Right lobe of liver (tissue), 4 donors: Measurements from ENCODE around the gene ITM2B.

ENCODE experiments used
- CTCF ChIP-seq, 4 donors: fragments of 200-600 bp in 3 of 4; fragments of 450-650 bp in 1 of 4; IDR thresholded peaks; one replicate each; pipeline versions ENCODE4 v1.5.1 to v1.8.0; 2016 to 2022; ENCODE audit warnings: antibody characterized with exemption in 4 of 4, mild to moderate bottlenecking in 2 of 4
- POLR2A ChIP-seq: fragments of 450-650 bp; IDR thresholded peaks from one replicate; pipeline ENCODE4 v1.6.1; 2017; ENCODE audit warnings: antibody characterized with exemption, mild to moderate bottlenecking
- donor health status: DM: no; HTN: no; CAD: no.
- donor health status: DM: no; HTN: no; CAD: no.
- donor health status: DM: no; HTN: yes; CAD: no.

DNA sequence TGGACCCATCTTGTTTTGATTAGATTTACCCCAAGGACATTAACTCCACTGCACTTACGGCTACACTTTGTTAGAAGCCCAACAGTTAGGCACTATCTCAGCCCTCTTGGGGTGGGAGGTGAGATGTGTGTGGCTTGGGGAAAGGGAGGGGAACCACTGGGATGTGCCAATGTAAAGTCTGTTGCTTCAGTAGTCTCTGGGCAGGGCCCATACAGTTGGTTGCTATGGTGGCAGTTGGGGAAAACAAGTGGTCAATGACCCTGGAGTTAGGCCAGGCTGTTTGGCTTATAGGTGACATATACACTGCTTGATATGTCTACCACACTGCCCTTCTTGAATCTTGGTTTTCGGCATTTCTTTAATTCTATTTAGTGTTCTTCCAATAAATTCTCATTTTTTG lies 61.6 kb downstream of the ITM2B start:
- no peak for TF ChIP-seq CTCF (IDR thresholded peaks at IDR 0.05)
- TF ChIP-seq POLR2A, result no peak
